GM10266 (cell line): ENCODE measurements around the gene ZDHHC11.
"Not testable (repeated sequence)": the region's sequence is repeated elsewhere in the genome, so short reads cannot be mapped to it uniquely, and the experiment has no call there.

ENCODE experiments used
- DNase-seq: peaks from one replicate; pipeline ENCODE4 v3.0.0; 2012; ENCODE audit errors: extremely low spot score
- CTCF ChIP-seq: IDR thresholded peaks from 2 replicates; pipeline ENCODE4 v1.5.1; 2012; ENCODE audit warnings: mild to moderate bottlenecking, low read depth; ENCODE audit not compliant: control insufficient read depth, insufficient read depth; ENCODE audit errors: missing control alignments

Gene ZDHHC11

GRCh38 chr5:884345-885126 is 33.8 kb upstream of the ZDHHC11 start:
- DNase-seq, result no peak
- TF ChIP-seq CTCF, result no peak

GRCh38 chr5:883475-884181 is 32.8 kb upstream of the ZDHHC11 start:
- DNase-seq, result no peak
- TF ChIP-seq CTCF, result no peak

GRCh38 chr5:882253-883183 is 31.7 kb upstream of the ZDHHC11 start:
- TF ChIP-seq CTCF, result no peak
- no peak for DNase-seq

- TF ChIP-seq CTCF, result no peak
- no peak for DNase-seq
Measured at GRCh38 chr5:881551-881935, 30.8 kb upstream of the ZDHHC11 start.

- no peak for TF ChIP-seq CTCF
- DNase-seq, result no peak
Measured at GRCh38 chr5:880816-881550, 30.2 kb upstream of the ZDHHC11 start.

- DNase-seq, result not testable (repeated sequence)
Measured at GRCh38 chr5:878677-879076, 27.9 kb upstream of the ZDHHC11 start.

- no peak for TF ChIP-seq CTCF
- no peak for DNase-seq
Measured at GRCh38 chr5:878125-878524, 27.3 kb upstream of the ZDHHC11 start.
